Measurements from ENCODE around the gene METTL23. TPM values are rescaled to one million over a fixed set of nuclear protein-coding genes. Genes with fewer than 3 reads are reported as not detected.

The METTL23 gene
- total and polyA plus RNA-seq, 2 donors (not counting 3 experiments of a cell fraction or from before 2014, with no cell fraction given) = 19.5 to 33.4 TPM

DNA sequence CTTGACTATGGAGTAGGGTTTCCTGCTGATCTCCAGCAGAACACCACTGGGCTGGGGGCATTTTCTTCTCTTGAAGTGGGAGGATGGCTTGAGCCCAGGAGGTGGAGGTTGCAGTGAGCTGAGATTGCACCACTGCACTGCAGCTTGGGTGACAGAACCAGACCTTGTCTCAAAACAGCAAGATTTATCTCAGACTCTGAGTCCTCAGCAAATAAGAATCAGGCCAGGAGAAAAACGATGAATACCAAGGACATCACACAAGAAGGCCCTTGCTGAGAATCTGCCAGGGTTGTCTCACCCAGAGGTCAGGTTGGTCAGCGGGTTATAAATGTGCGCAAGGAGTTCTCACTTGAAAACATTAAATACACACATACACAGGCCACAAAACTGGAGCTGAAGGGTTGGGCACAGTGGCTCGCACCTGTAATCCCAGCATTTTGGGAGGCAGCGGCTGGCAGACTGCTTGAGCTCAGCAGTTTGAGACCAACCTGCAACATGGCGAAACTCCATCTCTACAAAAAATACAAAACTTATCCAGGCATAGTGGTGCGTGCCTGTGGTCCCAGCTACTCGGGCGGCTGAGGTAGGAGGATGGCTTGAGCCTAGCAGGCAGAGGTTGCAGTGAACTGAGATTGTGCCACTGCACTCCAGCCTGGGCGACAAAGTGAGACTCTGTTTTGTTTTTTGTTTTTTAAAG lies 23.6 kb upstream of the METTL23 start:
- TF ChIP-seq, protein P1, sequence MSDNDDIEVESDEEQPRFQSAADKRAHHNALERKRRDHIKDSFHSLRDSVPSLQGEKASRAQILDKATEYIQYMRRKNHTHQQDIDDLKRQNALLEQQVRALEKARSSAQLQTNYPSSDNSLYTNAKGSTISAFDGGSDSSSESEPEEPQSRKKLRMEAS (IDR thresholded peaks at IDR 0.05; ENCODE audit: insufficient read depth, insufficient read length) = no peak
- TF ChIP-seq GATA2 (IDR thresholded peaks at IDR 0.05; ENCODE audit: insufficient read depth, insufficient read length, low read depth, low read length) = no peak
- TF ChIP-seq JUN (IDR thresholded peaks at IDR 0.05; ENCODE audit: borderline replicate concordance, insufficient read depth, insufficient read length, low read depth) = no peak
- TF ChIP-seq EZH2 (IDR thresholded peaks at IDR 0.05; ENCODE audit: borderline replicate concordance, low read depth, low read length, severe bottlenecking) = no peak
- no peak for TF ChIP-seq POLR2AphosphoS5 (IDR thresholded peaks at IDR 0.05; ENCODE audit: insufficient read depth, low read depth, low read length)
- TF ChIP-seq FOS (IDR thresholded peaks at IDR 0.05; ENCODE audit: borderline replicate concordance, insufficient read depth, low read length) = no peak
- TF ChIP-seq POLR2A (IDR thresholded peaks at IDR 0.05; ENCODE audit: low read depth, low read length) = no peak
- no peak for TF ChIP-seq MYC (IDR thresholded peaks at IDR 0.05; ENCODE audit: low read depth, low read length)
- TF ChIP-seq, protein P2, sequence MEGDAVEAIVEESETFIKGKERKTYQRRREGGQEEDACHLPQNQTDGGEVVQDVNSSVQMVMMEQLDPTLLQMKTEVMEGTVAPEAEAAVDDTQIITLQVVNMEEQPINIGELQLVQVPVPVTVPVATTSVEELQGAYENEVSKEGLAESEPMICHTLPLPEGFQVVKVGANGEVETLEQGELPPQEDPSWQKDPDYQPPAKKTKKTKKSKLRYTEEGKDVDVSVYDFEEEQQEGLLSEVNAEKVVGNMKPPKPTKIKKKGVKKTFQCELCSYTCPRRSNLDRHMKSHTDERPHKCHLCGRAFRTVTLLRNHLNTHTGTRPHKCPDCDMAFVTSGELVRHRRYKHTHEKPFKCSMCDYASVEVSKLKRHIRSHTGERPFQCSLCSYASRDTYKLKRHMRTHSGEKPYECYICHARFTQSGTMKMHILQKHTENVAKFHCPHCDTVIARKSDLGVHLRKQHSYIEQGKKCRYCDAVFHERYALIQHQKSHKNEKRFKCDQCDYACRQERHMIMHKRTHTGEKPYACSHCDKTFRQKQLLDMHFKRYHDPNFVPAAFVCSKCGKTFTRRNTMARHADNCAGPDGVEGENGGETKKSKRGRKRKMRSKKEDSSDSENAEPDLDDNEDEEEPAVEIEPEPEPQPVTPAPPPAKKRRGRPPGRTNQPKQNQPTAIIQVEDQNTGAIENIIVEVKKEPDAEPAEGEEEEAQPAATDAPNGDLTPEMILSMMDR (IDR thresholded peaks at IDR 0.05; ENCODE audit: extremely low read depth in 1 of 2, insufficient read depth in 1 of 2, low read depth in 1 of 2, low read length in 2 of 2) = no peak
- Histone ChIP-seq H3K9ac (replicated peaks; ENCODE audit: extremely low read depth, insufficient read depth, low read length) (no peak overlapping the region), H3K36me3 (ENCODE audit: control insufficient read depth in 2 of 2, extremely low read depth in 1 of 2, insufficient read depth in 2 of 2, low read length in 2 of 2) (no peaks in the 10 kb centered on the region), H3K27me3 (ENCODE audit: control insufficient read depth in 2 of 2, insufficient read depth in 2 of 2, low read length in 2 of 2) (no peaks in the 10 kb centered on the region), H3K79me2 (ENCODE audit: control insufficient read depth, insufficient read depth, low read length) (peaks cover 75% of the 10 kb centered on the region), H3K9me1 (replicated peaks; ENCODE audit: control insufficient read depth, extremely low read depth, insufficient read depth, low read length) (no peaks in the 10 kb centered on the region), H3K4me1 (ENCODE audit: control insufficient read depth, extremely low read depth, insufficient read depth, low read length) (peaks cover 14% of the 10 kb centered on the region), H3K9me3 (replicated peaks; ENCODE audit: control insufficient read depth, insufficient read depth, low read length) (no peaks in the 10 kb centered on the region), H3K4me3 (replicated peaks in 1 of 3; ENCODE audit: insufficient read depth in 1 of 3, low read depth in 1 of 3, low read length in 3 of 3) (no peak overlapping the region), H3K27ac (ENCODE audit: insufficient read depth, low read depth, low read length) (no peak overlapping the region), H3K4me2 (ENCODE audit: insufficient read depth, low read length) (no peak overlapping the region), H2AFZ (ENCODE audit: low read depth, low read length) (no peak overlapping the region), H4K20me1 (replicated peaks; ENCODE audit: control insufficient read depth, extremely low read depth, insufficient read depth, low read length) (no peaks in the 10 kb centered on the region)
- ChIA-PET POLR2A (no interaction called here), CTCF (interaction anchor here (1.1 to 1.8 kb wide), 4 partner anchors 11 to 22 kb away, joined by 3 to 9 read pairs (median 4); no protein-coding TSS in a partner anchor)
- BruUV-seq (replicated peaks) = no TSS peak
- DNase-seq (ENCODE audit: low read depth, low spot score) (no peak), FAIRE-seq (no peak)
- intact Hi-C loops (cut with micrococcal nuclease) = no loop called here
- dilution Hi-C loops (cut with MboI; ENCODE audit: extremely low pct_ligation_motif_present, low sequenced_read_pairs) = no loop called here

Measured in endothelial cell of umbilical vein (primary cell).